HL-60/S4 (cell line): ENCODE data around the gene OR2AE1.

Experiments
- in situ Hi-C: fragments of 300-500 bp; cut with MboI; formaldehyde crosslinking; loops from 2 replicates; pipeline ENCODE4 v1.14.3; 2022; ENCODE audit warnings: low sequenced_read_pairs

OR2AE1 gene

DNA sequence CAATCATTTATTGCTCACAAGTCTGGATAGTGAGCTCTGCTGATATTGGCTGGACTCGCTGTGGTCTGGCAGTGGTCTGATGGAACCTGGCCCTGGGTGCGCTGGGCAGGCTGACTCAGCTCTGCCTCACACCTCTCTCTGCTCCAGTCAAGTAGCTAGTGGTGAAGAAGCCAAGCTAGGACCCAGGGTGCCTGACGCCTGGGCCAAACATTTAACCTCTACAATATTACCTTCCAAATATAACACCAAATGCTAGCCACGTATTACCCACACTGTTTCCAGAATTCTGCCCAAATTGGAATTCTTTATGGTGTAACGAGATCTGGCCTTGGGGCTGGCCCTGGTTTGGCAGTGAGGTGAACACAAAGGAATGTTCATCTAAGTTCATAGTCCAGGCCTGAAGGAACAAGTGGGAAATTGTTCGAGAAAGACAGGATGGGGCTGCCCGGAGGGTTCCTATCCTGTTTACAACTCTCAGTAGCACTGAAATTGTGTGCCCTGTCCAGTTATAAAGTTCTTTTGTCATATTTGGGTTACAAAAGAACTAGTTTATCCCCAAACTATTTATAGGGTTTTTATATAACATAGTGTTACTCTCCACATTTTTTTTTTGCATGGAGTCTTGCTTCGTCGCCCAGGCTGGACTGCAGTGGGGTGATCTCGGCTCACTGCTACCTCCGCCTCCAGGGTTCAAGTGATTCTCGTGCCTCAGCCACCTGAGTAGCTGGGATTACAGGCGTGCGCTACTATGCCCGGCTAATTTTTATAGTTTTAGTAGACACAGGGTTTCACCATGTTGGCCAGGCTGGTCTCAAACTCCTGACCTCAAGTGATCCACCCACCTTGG lies 16.3 kb downstream of the OR2AE1 start:
- in situ Hi-C loops = no loop called here

DNA sequence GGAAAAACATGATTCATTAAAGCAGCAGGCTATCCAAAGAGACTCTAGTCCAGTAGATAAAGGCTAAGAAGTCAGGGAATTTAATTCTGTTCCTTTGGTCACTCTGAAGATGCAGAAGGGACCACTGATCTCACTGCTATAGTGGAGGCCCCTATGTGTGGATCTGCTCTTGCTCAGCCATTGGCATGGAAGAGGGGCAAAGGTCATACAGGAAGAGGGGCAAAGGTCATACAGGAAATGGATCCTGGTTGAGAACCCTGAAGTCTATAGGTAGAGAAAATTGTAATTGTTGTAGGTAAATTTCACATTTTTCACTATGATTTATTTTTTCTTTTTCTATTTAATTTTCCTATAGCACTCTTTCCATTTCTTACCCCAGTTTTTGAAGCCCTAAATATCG lies 21.6 kb downstream of the OR2AE1 start:
- in situ Hi-C loops = no loop called here

- in situ Hi-C loops = no loop called here
Observed at GRCh38 chr7:99848420-99849216, 28.2 kb downstream of the OR2AE1 start.

DNA sequence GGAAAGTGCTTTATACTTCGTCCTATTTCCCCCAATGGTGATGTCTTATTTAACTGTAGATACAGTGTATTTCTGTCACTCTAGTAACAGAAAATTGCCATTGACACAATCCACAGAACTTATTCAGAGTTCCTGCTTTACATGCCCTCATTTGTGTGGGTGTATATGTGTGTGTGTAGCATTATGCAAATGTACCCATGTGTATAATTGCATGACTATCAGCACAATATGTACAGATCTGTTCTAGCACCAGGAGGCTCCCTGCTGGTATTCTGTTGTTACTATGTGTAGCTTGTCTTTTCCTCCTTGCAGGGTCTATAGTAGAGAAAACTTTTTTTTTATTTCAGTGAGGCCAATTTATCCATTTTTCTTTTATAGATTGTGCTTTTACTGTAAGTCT lies 32.5 kb downstream of the OR2AE1 start:
- in situ Hi-C loops = no loop called here

- in situ Hi-C loops = no loop called here
Observed at GRCh38 chr7:99843808-99844207, 33.0 kb downstream of the OR2AE1 start.

DNA sequence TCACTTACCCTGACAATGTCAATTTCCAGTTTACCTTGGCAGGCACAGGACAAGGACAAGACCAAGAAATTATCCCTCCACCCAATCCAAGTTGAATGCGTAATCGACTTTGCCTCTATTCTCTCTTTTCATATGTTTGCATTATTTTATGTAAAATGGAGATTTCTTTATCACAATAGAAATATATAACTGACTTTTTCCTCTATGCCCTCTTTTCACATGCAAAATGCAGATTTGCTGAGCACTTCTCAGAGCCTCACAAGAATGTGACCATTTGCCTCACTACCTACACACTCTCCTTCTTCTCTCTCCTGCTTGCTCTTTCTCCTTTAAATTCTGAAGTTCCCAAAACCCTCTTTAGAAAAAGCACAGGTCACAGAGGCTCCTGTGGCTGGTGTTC lies 33.9 kb downstream of the OR2AE1 start:
- in situ Hi-C loops = no loop called here

DNA sequence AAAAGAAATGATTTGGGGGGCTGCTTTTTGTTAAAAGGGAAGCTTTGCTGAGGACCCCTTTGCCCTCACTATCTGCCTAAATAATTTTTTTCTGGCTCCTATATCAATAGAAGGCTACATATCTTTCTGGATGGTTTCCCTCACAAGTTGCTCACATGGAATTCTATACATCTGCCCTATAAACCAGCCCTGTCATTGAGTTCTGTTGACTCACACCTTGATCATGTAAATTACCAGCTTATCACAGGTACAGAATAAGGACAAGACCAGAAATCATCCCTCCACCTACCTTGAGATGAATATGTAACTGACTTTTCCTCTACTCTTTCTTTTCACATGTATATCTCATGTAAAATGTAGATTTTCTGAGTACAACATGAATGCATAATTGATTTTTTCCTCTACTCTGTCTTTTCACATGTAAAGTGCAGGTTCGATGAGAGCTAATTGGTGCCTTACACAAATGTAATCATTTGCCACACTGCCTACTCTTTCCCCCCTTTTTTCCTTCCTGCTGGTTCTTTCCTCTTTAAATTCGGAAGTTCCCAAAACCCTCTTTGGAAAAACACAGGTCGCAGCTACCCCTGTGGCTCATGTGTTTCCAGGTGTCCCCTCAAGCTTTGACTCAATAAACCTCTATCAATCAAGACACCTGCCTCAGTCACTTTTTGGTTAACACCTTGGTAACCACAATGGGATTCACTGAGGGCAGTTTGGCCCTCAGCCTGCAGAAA lies 36.5 kb downstream of the OR2AE1 start:
- in situ Hi-C loops = no loop called here

DNA sequence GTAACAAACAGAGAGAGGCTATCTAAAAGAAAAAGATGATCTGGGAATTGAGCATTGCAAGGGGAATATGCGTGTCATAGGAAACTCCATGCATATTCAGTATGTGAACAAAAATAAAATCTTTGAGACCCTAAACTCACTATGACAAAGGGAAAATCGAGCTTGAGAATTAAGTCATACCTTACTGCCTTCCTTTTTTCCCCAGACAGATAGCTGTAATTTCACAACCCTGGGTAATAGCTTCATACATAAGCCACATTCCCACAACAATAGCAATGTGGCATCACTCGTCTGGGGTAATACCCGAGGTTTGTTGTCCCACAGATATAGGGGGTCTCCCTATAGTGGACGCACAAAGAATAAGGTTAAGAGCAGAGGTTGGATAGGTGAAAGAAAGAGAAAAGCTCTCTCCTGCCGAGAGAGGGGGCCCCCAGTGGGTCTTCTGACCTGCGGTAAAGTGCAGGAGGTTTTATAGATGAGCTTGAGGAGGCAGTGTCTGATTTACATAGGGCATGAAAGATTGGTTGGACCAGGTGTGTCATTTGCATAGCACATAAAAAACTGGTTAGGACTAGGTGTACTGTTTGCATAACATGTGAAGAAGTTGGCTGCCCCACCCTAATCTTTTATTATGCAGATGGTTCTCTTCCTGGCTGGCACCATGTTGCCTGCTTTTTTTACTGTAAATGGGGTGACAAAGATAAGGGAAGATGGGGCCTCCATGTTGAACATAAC lies 37.4 kb downstream of the OR2AE1 start:
- in situ Hi-C loops = no loop called here

DNA sequence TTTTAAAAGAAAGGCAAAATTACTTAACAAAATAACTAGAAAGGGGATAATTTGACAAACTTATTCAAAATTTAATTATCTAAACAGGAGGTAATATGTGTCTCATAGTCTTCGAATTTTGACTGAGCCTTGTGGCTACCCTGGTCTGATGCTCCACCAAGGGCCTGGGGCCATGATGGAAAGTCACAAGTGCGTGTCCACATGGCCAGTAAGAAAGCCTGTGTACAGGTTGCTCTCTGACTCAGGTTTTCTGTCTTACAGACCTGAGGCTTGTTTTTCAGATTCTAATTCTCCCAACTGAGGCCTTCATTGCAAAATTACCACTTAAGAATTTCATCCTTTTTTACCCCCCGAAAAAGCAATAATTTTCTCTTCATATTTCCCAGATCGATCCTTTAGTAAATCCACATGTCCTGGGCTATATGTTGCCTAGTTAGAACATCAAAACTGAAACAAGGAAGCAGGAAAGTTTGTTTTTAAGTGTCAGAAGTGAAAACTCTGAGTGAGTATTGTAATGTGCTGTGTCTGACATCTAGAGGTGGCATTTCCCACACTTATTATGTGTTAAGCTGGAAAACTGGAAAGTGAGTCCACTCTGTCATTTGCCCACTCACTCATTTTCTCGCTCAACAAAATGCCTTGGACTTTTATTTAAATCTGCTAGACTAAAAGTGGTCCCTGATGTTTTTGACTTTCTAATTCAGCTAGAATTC lies 39.0 kb downstream of the OR2AE1 start:
- in situ Hi-C loops = no loop called here

DNA sequence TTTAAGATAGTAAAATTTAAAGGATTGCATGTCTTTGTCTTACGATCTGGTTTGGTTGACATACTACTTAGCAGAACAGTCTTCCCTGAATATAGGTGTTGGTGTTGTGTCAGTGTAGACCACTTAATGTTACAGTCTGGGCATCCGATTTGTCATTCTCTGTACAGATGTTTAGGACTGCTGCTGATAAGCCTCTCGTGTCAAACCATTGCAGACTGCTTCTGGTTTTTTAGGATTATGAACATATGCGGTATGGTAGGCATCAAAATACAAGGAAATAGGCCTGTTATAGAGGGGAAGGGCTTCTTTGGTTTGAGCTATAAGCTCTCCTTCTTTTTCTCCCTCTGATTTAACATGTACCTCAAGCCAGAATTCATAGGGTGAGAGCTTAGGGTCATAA lies 41.6 kb downstream of the OR2AE1 start:
- in situ Hi-C loops = no loop called here

DNA sequence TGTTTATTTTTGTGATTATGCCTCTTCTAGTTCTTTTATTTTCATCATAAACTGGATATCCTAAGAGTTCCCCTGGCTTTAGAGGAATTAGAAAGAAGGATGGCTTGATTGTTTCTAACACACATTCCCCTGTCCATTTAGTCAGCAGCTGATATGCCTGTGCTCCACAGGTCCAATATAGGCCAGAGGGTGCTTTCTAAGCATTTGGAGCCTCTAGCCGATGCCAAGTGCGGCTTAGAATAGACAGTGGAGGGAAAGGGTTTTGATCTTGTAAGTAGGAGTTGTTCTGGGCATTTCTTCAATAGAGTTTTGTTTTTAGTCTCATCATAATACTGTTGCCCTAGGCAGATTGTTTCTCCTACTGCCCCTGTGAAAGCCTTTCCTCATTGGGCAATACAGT lies 42.5 kb downstream of the OR2AE1 start:
- in situ Hi-C loops = no loop called here

- in situ Hi-C loops = no loop called here
Observed at GRCh38 chr7:99833289-99833877, 43.5 kb downstream of the OR2AE1 start.

DNA sequence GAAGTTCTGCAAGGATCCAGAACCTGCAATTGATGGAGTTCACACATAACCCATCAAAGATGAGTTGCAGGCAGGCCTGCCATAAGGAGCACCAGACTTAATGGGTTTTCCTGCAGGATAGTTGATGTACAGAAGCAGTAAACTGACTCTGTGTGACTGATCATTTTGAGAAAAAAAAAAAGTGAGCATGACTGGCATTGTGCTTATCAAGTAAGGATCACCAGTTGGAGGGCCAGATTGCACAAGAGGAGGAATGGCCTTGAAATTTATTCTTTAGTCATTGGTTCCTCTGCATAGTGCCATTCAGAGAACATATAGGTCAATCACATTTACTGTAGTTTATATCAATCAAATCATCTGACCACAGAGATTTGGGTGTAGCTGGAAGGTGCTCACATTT lies 45.2 kb downstream of the OR2AE1 start:
- in situ Hi-C loops = no loop called here

DNA sequence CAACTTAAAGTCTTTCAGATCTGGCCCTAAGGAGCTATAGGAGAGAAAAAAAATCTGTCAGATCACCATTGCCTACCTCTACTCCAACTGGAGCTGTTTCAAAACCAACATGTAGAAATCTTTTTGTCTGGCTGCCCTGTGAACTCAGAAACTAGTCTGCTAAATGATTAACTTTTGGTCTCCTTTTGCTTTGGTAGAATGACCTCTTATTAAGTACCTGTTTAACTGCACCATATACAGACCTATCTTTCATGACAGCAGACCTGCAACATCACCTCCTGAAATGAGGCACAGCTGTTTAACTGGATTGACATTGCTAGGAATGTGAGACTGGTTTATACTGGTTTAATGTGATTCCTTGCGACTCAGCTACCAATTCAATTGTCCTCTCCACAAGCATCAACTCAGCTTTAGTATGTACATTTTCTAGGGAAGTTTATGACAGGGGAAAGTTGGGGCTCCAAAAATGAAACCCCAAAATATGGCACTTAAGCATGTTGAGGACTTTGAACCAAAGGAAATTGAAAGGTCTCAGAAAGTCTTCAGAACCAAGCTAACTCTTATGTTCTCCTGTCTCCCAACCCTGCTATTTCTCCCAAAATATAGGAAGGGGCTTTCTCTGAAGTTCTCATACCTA lies 47.2 kb downstream of the OR2AE1 start:
- in situ Hi-C loops = no loop called here

GRCh38 chr7:99828811-99829210 lies 48.0 kb downstream of the OR2AE1 start:
- in situ Hi-C loops = no loop called here

- in situ Hi-C loops = no loop called here
Observed at GRCh38 chr7:99827040-99827778, 49.6 kb downstream of the OR2AE1 start.
